SK-N-SH (cell line): ENCODE measurements around the gene ARAP3. TPM values are rescaled to one million over a fixed set of nuclear protein-coding genes. Genes with fewer than 3 reads are reported as not detected.

Source experiments
- CTCF ChIA-PET: fragments of 300-600, 350-600 bp; formaldehyde crosslinking; extraction: SDS; loops from one replicate; lab custom pipeline; 2021; lab: Yijun Ruan, JAX
- POLR2A ChIA-PET: fragments of 350-600 bp; sonication (Branson Sonifier 250); formaldehyde crosslinking; extraction: SDS; loops from one replicate; lab custom pipeline; 2020; ENCODE audit warnings: antibody characterized with exemption, inconsistent platforms; lab: Yijun Ruan, JAX
- DNase-seq: peaks from one replicate; pipeline ENCODE4 v3.0.0; 2012
- H2AFZ ChIP-seq: fragments of 200-600 bp; sonication (generic); 2 replicates; pipeline ENCODE4 v1.8.1; 2016; ENCODE audit warnings: antibody characterized with exemption, mild to moderate bottlenecking, low read depth
- H3F3A ChIP-seq: fragments of 200-600 bp; sonication (generic); replicated peaks from 2 replicates; pipeline ENCODE3; 2016; ENCODE audit warnings: antibody characterized with exemption, mild to moderate bottlenecking; ENCODE audit not compliant: insufficient read depth
- H3K27ac ChIP-seq, 2 experiments: fragments of 200-500 bp in 1 of 2; fragments of 200-600 bp in 1 of 2; sonication (Bioruptor generic) in 1 of 2; sonication (generic), shearing (Covaris generic) in 1 of 2; 2 replicates each; pipeline versions ENCODE4 v1.5.1 to v1.6.1; 2014 to 2016; ENCODE audit warnings: low read depth in 2 of 2, inconsistent platforms in 1 of 2, low read length in 1 of 2, mild to moderate bottlenecking in 1 of 2, mixed read lengths in 1 of 2
- H3K27me3 ChIP-seq: fragments of 200-600 bp; sonication (generic), shearing (Covaris generic); 2 replicates; pipeline ENCODE4 v1.6.1; 2016; ENCODE audit warnings: mixed run types; ENCODE audit not compliant: insufficient read depth
- H3K36me3 ChIP-seq, 2 experiments: fragments of 200-500 bp in 1 of 2; fragments of 200-600 bp in 1 of 2; sonication (Bioruptor generic) in 1 of 2; sonication (generic) in 1 of 2; replicated peaks in 1 of 2; 2 replicates each; pipeline versions ENCODE3 to v1.5.1; 2014 to 2016; ENCODE audit warnings: low read length in 1 of 2, mild to moderate bottlenecking in 1 of 2; ENCODE audit not compliant: insufficient read depth in 2 of 2, control insufficient read depth in 1 of 2
- H3K4me1 ChIP-seq, 2 experiments: fragments of 200-500 bp in 1 of 2; fragments of 200-600 bp in 1 of 2; sonication (Bioruptor generic) in 1 of 2; sonication (generic), shearing (Covaris generic) in 1 of 2; 2 replicates each; pipeline versions ENCODE4 v1.5.1 to v1.6.1; 2014 to 2016; ENCODE audit warnings: low read depth in 1 of 2, low read length in 1 of 2, mixed run types in 1 of 2; ENCODE audit not compliant: insufficient read depth in 2 of 2, control insufficient read depth in 1 of 2
- H3K4me2 ChIP-seq: fragments of 200-600 bp; sonication (generic), shearing (Covaris generic); 2 replicates; pipeline ENCODE4 v1.6.1; 2017; ENCODE audit warnings: mixed run types
- H3K4me3 ChIP-seq, 2 experiments: fragments of 200-500 bp in 1 of 2; fragments of 200-600 bp in 1 of 2; sonication (Bioruptor generic) in 1 of 2; sonication (generic), shearing (Covaris generic) in 1 of 2; 2 replicates each; pipeline versions ENCODE4 v1.5.1 to v1.8.1; 2014 to 2016; ENCODE audit warnings: low read depth in 2 of 2, inconsistent platforms in 1 of 2, low read length in 1 of 2, mild to moderate bottlenecking in 1 of 2, mixed read lengths in 1 of 2, moderate library complexity in 1 of 2
- H3K79me2 ChIP-seq: fragments of 200-600 bp; sonication (generic); 2 replicates; pipeline ENCODE4 v1.8.1; 2017; ENCODE audit warnings: mild to moderate bottlenecking; ENCODE audit not compliant: insufficient read depth
- H3K9ac ChIP-seq: fragments of 200-600 bp; sonication (generic); 2 replicates; pipeline ENCODE4 v1.6.1; 2017; ENCODE audit warnings: mixed run types
- H3K9me2 ChIP-seq: fragments of 200-600 bp; sonication (generic); 2 replicates; pipeline ENCODE4 v1.6.1; 2017; ENCODE audit warnings: mixed run types
- H3K9me3 ChIP-seq: fragments of 200-600 bp; sonication (generic); 2 replicates; pipeline ENCODE4 v1.6.1; 2017; ENCODE audit warnings: mixed run types, mild to moderate bottlenecking, moderate library complexity
- H4K20me1 ChIP-seq: fragments of 200-600 bp; sonication (generic); 2 replicates; pipeline ENCODE4 v1.6.1; 2017; ENCODE audit warnings: mild to moderate bottlenecking, mixed run types; ENCODE audit not compliant: insufficient read depth
- CHD2 ChIP-seq: fragments of 150-350 bp; IDR thresholded peaks from 2 replicates; pipeline ENCODE4 v1.6.1; 2018; ENCODE audit warnings: low read length; ENCODE audit not compliant: partially characterized antibody
- ELF1 ChIP-seq: IDR thresholded peaks from 2 replicates; pipeline ENCODE4 v1.4.0; 2012
- FOSL2 ChIP-seq: IDR thresholded peaks from 2 replicates; pipeline ENCODE4 v1.4.0; 2012; ENCODE audit warnings: low read depth, mild to moderate bottlenecking, moderate library complexity, borderline replicate concordance
- FOXJ3 ChIP-seq: sonication (generic); formaldehyde crosslinking; IDR thresholded peaks from 2 replicates; pipeline ENCODE4 v1.5.1; 2020; ENCODE audit warnings: mild to moderate bottlenecking, missing genetic modification reagents
- FOXM1 ChIP-seq: IDR thresholded peaks from 2 replicates; pipeline ENCODE4 v1.4.0; 2012; ENCODE audit warnings: low read depth, mild to moderate bottlenecking
- GABPA ChIP-seq: IDR thresholded peaks from 2 replicates; pipeline ENCODE4 v1.4.0; 2012; ENCODE audit warnings: low read depth, mild to moderate bottlenecking
- GATA2 ChIP-seq: sonication (generic); formaldehyde crosslinking; IDR thresholded peaks from 2 replicates; pipeline ENCODE4 v1.5.0; 2020; ENCODE audit warnings: mild to moderate bottlenecking, missing genetic modification reagents
- IRF3 ChIP-seq: fragments of 150-350 bp; IDR thresholded peaks from 2 replicates; pipeline ENCODE4 v1.6.1; 2016; ENCODE audit warnings: mild to moderate bottlenecking, low read depth, low read length
- JUND ChIP-seq: IDR thresholded peaks from 2 replicates; pipeline ENCODE4 v1.4.0; 2012
- MAX ChIP-seq: IDR thresholded peaks from 2 replicates; pipeline ENCODE4 v1.4.0; 2012; ENCODE audit warnings: low read depth
- MEF2A ChIP-seq: IDR thresholded peaks from 2 replicates; pipeline ENCODE4 v1.4.0; 2012; ENCODE audit warnings: low read depth, borderline replicate concordance
- MXI1 ChIP-seq: IDR thresholded peaks from 2 replicates; pipeline ENCODE4 v1.6.1; 2012; ENCODE audit warnings: mild to moderate bottlenecking, low read depth, low read length, improper control_type of control experiment
- NFIC ChIP-seq: IDR thresholded peaks from 2 replicates; pipeline ENCODE4 v1.4.0; 2012; ENCODE audit warnings: borderline replicate concordance
- NRF1 ChIP-seq: IDR thresholded peaks from 2 replicates; pipeline ENCODE4 v1.6.1; 2012; ENCODE audit warnings: low read depth, mild to moderate bottlenecking, low read length
- PBX3 ChIP-seq: IDR thresholded peaks from 2 replicates; pipeline ENCODE4; 2012
- POLR2AphosphoS5 ChIP-seq: IDR thresholded peaks from 2 replicates; pipeline ENCODE4 v1.6.1; 2012; ENCODE audit warnings: low read depth, low read length
- RCOR1 ChIP-seq: fragments of 150-350 bp; IDR thresholded peaks from 2 replicates; pipeline ENCODE4 v1.6.1; 2017; ENCODE audit warnings: antibody characterized with exemption, low read length
- SIN3A ChIP-seq: IDR thresholded peaks from 2 replicates; pipeline ENCODE4 v1.6.1; 2012; ENCODE audit warnings: low read depth, mild to moderate bottlenecking, low read length, moderate library complexity, borderline replicate concordance
- USF2 ChIP-seq: fragments of 150-350 bp; IDR thresholded peaks from 2 replicates; pipeline ENCODE4 v1.6.1; 2017; ENCODE audit warnings: antibody characterized with exemption, low read length, low read depth, borderline replicate concordance
- YY1 ChIP-seq: IDR thresholded peaks from 2 replicates; pipeline ENCODE4 v1.4.0; 2012; ENCODE audit warnings: low read depth, mild to moderate bottlenecking
- ZBTB33 ChIP-seq: IDR thresholded peaks from 2 replicates; pipeline ENCODE4 v1.4.0; 2012; ENCODE audit warnings: low read depth, borderline replicate concordance
- WGBS: methylation state at CpG from one replicate; pipeline ENCODE4 v1.1.6; 2017; ENCODE audit warnings: low lambda C conversion rate; 5-methylcytosine and 5-hydroxymethylcytosine counted together
- polyA plus RNA-seq, 3 experiments: library from polyadenylated mRNA; depleted of rRNA; stranded (reverse); fragments of >200 nt; gene quantifications; 2 replicates each; pipeline ENCODE4 v1.2.3, GENCODE V29; 2012
- TF ChIP-seq, protein P1 (sequence below): IDR thresholded peaks from 2 replicates; pipeline ENCODE4 v1.4.0; 2012; ENCODE audit warnings: low read depth, borderline replicate concordance

The ARAP3 gene
- polyA plus RNA-seq, 1 of the 3 experiments (the other 2 are of a cell fraction): 6.5 TPM

- no peak overlapping the region for H3K9ac ChIP-seq
- no peaks in the 10 kb centered on the region for H3K27me3 ChIP-seq
- TF ChIP-seq MXI1: no peak
- no peak for TF ChIP-seq YY1
- TF ChIP-seq NFIC: no peak
- TF ChIP-seq ZBTB33: no peak
- TF ChIP-seq GATA2 (CRISPR knock-in tag): no peak
- TF ChIP-seq SIN3A: no peak
- no peak for TF ChIP-seq RCOR1
- TF ChIP-seq CHD2: no peak
- TF ChIP-seq, protein P1, sequence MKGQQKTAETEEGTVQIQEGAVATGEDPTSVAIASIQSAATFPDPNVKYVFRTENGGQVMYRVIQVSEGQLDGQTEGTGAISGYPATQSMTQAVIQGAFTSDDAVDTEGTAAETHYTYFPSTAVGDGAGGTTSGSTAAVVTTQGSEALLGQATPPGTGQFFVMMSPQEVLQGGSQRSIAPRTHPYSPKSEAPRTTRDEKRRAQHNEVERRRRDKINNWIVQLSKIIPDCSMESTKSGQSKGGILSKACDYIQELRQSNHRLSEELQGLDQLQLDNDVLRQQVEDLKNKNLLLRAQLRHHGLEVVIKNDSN: no peak
- TF ChIP-seq MEF2A: no peak
- no peak for TF ChIP-seq FOXJ3 (CRISPR knock-in tag)
- no peak for TF ChIP-seq NRF1
- TF ChIP-seq ELF1: no peak
- no peak overlapping the region for H2AFZ ChIP-seq
- no peaks in the 10 kb centered on the region for H3K79me2 ChIP-seq
- H3K9me3 ChIP-seq: no peaks in the 10 kb centered on the region
- POLR2A ChIA-PET: interaction anchor here (1.5 kb wide), 1 partner anchor 9 kb away, joined by 5 read pairs; no protein-coding TSS in a partner anchor
- CTCF ChIA-PET: interaction anchor here (2.0 kb wide), 1 partner anchor 8 kb away, joined by 8 read pairs; no protein-coding TSS in a partner anchor
- no peak overlapping the region for H3K27ac ChIP-seq
- no peaks in the 10 kb centered on the region for H4K20me1 ChIP-seq
- WGBS: 98% methylated on average over 8 of the region's 9 CpGs
- H3F3A ChIP-seq: peaks cover 6% of the 10 kb centered on the region
- peaks cover 4 to 8% of the 10 kb centered on the region in 2 experiments; a peak in 3 of 4 replicates for H3K4me1 ChIP-seq
- H3K4me3 ChIP-seq: no peak overlapping the region
- no peak for DNase-seq
- no peaks in the 10 kb centered on the region for H3K9me2 ChIP-seq
- peaks cover 16 to 44% of the 10 kb centered on the region in 2 experiments for H3K36me3 ChIP-seq
- H3K4me2 ChIP-seq: no peak overlapping the region
Measured at GRCh38 chr5:141656396-141656795, 25.6 kb downstream of the ARAP3 start.

- CTCF ChIA-PET: interaction anchor here (1.4 kb wide), 1 partner anchor 314 kb away, joined by 5 read pairs; the partner anchor contains the start of gene RNF14
- no peak overlapping the region for H3K4me3 ChIP-seq
- no peaks in the 10 kb centered on the region for H3K9me3 ChIP-seq
- no peak overlapping the region for H3K9ac ChIP-seq
- no peaks in the 10 kb centered on the region for H4K20me1 ChIP-seq
- H3K4me2 ChIP-seq: no peak overlapping the region
- peaks cover 8 to 12% of the 10 kb centered on the region in 2 experiments; a peak in 3 of 4 replicates for H3K4me1 ChIP-seq
- peaks cover 6% of the 10 kb centered on the region for H3F3A ChIP-seq
- DNase-seq: no peak
- H2AFZ ChIP-seq: no peak overlapping the region
- H3K27ac ChIP-seq: no peak overlapping the region
- H3K79me2 ChIP-seq: peaks cover 10% of the 10 kb centered on the region
- peaks cover 12 to 44% of the 10 kb centered on the region in 2 experiments for H3K36me3 ChIP-seq
- no peaks in the 10 kb centered on the region for H3K9me2 ChIP-seq
- no peak for TF ChIP-seq PBX3
- TF ChIP-seq FOSL2: no peak
- no peak for TF ChIP-seq CHD2
- no peak for TF ChIP-seq POLR2AphosphoS5
- TF ChIP-seq GABPA: no peak
- no peak for TF ChIP-seq JUND
- TF ChIP-seq USF2: no peak
- no peak for TF ChIP-seq FOXM1
- no peak for TF ChIP-seq IRF3
- no peak for TF ChIP-seq MAX
- WGBS: 90% methylated on average over 7 of the region's 7 CpGs
- no peaks in the 10 kb centered on the region for H3K27me3 ChIP-seq
- POLR2A ChIA-PET: no interaction called here
Measured at GRCh38 chr5:141655020-141655419, 27.0 kb downstream of the ARAP3 start.
